HG03175 (cell line): ENCODE results near the gene VEGFC.

ENCODE experiments used
- ATAC-seq: cut with Tn5 transposase; IDR thresholded peaks from one replicate; pipeline ENCODE4 v1.9.1; 2021; ENCODE audit warnings: mild to moderate bottlenecking, moderate library complexity; ENCODE audit not compliant: unreplicated experiment

Gene VEGFC

DNA sequence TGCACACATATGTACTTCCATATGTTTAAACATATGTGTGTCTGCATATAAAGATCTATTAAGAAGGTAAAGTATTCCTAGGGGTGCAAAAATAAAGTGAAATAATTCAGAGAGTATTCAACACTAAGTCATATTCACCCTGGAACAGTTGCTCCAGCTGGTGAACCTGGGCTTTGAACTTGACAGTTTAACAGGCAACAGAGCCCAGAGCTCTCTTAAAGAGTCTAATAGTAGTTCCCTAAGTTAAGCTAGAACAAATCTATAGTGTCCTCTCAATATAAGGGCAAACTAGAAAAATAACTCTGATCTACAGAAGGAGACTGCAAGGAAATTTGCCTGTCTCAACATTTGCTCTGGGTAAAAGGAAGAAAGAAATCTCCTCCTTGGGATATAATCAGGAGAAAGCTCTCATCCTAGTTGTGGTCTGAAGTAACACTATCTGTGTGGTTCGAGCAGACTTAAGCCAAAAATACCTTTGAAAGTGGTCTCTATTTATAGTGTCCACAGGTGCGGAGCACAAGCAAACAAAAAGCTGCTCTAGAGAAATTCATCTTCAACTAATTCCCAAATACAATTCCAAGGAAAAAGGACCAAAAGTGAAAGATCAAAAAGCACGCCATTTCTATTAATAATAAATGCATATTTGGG, 29.9 kb downstream of the VEGFC start:
- no peak for ATAC-seq

DNA sequence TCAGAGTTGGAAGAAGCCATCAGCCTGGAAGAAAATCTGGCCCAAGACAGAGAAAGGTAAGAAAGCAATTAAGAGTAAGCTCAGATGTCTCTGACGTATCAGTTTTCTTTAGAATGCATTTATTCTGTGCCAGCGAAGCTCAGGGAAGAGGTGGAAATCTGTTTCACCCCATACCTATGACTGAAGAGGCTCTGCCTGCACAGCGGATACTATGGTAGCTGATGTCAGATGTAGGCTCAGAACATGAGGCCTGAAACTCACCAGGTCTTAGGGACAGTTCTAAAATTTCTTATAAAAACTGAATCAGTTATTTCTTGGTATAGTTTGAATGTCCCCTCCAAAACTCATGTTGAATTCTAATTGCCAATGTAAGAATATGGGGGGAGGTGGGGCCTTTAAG, 30.9 kb downstream of the VEGFC start:
- no peak for ATAC-seq

DNA sequence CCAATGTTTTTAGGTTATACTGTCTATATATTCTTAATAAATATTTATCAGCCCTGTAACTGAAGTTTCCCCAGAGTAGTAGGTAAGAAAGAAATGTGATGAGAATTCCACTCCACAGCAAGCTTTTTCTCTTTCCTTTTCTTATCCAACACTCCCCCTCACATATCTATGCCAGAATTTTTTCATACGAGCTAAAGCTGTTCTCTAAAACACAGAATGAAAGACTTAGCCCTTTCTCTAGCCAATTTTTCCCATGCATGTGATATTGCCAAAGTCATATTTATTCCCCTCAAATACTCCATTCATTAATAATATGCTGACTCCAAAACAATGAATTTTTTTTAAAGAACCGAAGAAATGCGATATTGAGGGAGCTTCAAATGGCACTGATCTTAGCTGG, 32.3 kb downstream of the VEGFC start:
- ATAC-seq: no peak

DNA sequence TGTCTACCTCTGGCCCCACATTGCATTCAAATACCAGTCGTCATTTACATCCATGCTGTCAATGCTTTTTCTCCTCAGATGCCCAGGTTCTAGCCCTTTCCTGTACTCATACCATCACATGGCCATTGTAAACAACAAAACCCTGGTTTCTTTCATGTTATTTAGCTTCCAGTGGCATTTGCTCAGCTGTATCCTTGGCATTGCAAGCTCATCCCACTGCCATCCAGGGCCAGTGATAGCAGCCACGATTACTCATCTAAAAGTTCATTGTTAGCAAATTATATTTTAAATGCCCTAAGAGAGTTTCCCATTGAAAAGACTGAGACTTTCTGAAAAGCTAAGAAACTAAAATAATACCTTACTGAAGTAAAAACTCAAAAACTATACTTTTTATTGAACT, 34.0 kb downstream of the VEGFC start:
- no peak for ATAC-seq

DNA sequence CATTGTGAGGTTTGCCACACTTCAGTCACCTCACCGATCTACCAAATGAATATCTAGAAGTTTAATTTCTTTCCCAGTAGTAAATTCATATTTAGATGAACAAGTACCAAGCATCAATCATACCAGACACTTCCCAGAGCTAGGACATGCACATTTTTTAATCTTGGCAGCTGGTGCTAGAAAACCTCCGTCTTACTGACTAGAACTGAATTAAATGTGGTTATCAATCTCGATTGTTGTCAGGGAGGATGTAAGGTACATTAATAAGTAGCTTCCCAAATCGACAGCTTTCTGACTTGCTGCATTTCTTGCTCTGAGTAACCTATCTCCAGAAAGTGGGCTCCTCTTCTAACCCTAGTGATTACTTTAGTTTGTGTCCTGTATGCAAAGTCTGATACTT, 34.4 kb downstream of the VEGFC start:
- no peak for ATAC-seq

DNA sequence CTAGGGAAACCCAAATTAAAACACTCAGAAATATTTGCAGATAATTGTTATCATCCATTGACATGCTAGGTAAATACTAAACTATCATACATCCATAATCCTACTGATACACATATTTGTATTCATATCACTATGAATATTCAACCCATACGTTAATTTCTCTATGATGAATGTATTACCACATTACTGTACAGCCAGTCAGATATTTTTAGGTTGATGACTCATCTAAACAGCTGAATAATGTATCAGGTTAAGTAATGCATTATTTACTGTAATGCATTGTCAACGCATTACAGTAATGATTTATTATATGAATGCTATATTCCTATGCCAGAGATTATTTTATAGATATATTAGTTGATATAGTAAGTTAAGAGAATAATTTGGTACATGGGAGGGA, 37.1 kb downstream of the VEGFC start:
- no peak for ATAC-seq

DNA sequence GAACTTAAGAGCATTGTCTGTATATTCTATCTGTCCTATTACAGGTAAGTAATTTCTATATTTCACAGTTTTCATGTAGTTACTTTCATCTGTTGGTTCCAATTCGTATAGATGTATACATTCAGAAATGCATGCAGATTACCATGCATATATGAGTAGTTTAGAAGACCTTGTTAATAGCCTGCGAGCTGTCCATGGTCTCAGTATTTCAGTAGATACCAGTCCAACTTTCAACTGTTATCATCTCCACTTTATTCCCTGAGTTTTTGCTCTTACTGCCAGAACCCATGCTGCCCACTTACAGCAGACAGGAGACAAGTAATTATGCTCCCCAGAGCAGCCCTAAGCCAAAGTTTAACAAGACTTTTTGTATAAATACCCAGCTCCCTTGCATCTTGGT, 37.7 kb downstream of the VEGFC start:
- no peak for ATAC-seq

DNA sequence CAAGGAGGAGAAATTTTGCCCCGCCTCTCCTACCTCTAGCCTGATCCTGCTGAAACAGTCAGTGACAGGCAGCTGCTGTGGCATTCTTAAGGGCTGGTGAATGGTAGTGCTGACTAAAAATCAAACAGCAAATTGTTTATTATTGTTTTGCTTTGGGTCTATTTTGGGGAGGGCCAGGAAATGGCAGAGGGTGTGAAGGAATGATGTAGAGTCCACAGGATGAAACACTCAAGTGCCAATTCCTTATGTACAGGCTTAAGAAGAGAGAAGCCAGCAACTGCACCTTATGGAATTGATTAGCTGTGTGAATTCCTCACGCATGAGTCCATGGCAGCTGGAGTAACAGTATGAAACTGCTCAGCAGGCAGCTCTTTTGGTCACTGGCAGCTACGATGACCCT, 39.7 kb downstream of the VEGFC start:
- no peak for ATAC-seq

DNA sequence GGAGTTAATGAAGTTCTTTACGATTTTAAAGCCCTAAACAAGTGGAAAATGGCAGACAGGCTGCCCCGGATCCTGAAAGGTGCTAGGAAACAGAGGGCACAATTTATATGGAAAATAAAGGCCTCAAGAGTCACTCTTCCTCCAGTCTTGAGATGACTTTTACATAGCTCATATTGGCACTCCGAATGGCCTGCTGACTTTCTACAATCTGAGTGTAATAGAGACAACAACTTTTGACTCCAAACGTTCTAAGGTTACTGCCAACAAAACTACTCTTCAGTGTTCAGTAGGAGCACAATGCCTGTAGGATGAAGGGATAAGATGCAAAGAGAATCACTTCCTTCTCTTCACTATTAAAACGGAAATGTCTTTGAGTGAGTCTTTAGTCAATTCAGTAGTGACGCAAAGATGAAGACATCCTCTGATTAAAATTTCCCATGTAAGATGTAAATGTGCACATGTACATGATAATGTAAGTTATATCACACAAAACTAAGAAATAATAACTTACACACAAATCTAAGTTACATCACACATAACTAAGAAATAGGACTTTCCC, 40.5 kb downstream of the VEGFC start:
- no peak for ATAC-seq

DNA sequence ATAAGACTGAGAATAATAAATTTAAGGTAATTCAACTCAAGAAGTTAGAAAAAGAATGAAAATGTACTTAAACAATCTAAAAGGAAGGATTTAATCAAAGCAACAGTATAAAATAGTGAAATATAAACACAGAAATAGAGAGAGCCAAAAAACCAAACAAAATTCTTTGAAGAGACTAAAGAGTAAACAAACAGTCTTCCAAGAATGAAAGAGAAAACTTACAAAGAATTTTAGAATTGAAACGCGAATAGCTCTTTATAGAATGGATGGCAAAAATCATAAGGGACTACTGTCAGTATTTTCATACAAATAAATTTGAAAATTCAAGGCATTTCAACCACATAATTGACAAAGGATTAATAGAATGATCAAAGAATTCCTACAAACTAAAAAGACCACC, 41.7 kb downstream of the VEGFC start:
- no peak for ATAC-seq

DNA sequence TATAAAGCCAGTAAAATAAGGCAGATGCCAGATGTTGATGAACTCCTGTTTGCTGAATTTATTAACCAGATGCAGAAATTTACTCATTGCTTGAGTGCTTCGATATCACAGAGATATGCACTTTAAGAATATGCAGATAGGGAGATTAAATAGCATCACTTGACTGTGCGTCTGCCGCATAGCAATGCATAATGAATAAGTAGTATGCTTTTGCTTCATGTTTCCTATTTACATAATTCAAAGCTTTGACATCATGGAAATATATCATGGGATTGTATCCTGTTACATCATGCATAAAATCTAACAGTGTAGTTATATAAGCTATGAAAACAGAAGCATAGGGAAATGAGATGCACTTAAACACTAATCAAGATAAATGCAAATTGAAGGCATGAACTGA, 45.9 kb downstream of the VEGFC start:
- ATAC-seq: no peak

DNA sequence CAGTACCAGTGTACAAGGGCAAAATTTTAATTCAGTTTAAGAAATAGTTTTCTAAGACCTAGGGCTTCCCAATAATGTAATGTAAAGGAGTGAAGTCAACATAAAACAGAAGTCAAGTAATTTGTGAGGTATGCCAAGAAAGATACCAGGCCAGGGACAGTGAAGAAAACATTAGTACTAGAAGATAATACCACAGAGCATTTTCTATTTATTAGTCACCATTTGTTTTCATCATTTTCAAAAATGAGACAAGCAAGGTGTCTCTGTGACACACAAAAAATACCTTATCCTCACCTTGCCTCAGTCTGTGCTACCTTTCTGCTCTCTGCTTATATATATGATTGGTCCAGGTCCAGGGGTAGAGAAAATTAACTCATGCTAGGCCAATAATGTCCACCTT, 46.8 kb downstream of the VEGFC start:
- no peak for ATAC-seq

DNA sequence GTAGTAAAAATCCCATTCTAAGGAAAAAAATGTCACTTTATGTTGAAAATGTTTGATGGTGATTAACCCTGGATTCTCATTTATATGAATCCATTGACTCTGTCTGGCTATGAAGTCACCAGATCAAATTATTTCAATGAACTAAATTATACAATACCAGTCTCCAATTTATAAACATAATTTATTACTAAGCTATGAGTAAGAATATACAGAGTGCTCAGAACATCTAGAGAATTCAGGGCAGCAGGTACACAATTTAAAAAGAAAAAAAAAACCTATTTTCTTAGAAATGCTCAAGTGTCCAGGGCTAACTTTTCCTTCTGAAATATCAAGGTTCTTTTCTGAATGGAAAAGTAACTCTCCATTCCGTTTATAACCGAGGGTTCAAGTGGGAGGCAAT, 48.6 kb downstream of the VEGFC start:
- no peak for ATAC-seq

DNA sequence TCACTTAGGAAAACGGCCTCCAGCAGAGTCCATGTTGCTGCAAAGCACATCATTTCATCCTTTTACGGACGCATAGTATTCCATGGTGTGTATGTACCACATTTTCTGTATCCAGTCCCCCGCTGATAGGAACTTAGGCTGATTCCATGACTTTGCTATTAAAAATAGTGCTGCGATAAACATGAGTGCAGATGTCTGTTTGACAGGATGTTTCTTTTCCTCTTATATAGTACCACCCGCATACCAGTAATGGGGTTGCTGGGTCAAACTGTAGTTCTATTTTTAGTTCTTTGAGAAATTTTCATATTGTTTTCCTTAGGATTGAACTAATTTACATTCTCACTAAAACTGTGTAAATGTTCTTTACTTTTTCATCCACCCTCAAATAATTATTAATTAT, 50.5 kb downstream of the VEGFC start:
- ATAC-seq: no peak

DNA sequence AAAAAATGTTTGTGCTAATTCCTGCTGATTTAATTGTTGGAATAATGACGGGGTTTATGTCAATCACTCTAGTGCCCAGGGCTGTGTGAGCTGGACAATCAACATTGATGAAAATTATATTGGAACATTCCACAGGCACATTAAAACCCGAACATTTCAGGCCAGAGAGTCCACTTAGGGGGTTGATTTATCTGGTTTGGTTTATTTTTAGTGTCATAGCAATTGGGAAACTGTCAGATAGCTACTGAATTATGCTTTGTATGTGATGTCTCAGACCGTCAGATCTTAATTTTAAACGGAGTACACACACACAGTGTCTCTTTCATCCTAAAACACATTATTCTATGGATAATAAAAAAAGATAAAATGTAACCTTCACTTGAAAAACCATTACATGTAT, 51.5 kb downstream of the VEGFC start:
- no peak for ATAC-seq

DNA sequence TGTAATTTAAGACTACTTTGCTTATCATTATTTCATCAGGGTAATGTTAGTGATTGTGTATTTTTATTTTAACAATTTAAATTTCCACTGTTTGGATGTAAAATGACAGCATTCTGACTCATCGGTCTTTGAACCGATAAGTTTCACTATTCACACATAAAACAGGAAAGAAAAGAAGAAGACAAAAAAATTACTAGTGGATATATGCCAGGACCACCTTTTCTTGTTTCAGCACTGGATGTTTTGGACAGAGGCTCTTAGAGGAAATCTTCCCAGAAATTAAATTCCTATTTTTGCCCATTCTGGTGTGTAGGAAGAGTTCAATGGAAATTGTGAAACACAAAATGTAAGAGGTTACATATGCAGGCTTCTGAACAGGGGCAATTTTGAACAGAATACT, 57.4 kb downstream of the VEGFC start:
- ATAC-seq: no peak

DNA sequence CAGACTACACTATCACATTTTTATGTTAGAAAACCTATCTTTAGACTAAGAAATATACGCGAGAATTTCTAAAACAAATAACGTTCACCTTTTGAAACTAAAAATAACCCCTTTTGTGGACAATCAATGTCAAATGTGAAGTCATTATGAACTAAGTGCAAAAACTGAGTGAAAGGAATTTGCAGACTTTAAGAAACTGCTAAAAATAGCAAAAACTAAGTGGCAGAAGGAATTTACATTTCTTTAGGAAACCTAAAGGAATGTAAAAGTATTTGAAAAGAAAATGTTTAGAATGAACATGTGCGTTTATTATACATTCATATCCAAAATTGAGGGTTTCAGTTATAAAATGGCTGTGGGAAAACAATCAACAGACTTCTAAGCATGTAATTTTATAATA, 58.3 kb downstream of the VEGFC start:
- no peak for ATAC-seq

DNA sequence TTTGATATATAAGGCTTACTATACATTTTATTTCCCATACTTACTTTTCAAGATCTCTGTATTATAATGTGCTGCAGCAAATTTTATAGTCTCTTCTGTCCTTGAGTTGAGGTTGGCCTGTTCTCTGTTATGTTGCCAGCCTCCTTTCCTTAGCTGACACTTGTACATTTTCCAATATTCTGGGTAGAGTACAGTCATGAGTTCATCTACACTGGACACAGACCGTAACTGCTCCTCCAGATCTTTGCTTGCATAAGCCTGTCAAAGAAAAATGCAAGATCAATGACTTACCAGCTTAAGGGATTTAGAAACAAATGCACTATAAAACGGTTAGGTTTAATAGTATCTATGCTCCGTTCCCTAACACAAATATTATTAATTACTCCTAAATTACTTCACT, 63.2 kb downstream of the VEGFC start:
- no peak for ATAC-seq

DNA sequence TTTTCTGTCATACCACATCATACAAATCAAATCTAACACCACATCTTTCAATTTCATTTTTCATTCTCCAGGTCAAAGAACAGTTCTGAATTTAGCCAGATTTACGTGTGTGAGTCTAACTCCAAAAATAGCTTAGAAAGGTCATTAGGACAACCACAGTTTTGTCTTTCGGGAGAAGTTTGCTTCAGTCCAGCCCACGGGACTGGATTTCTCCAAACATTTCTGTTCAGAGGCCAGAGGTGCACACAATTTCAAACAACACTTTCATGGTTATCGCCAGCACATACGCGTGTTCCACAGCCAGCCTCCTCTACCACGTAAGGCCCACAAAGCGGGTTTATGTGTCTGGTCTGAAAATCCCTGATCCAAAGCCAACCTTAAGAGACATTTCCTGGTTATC, 65.9 kb downstream of the VEGFC start:
- no peak for ATAC-seq

DNA sequence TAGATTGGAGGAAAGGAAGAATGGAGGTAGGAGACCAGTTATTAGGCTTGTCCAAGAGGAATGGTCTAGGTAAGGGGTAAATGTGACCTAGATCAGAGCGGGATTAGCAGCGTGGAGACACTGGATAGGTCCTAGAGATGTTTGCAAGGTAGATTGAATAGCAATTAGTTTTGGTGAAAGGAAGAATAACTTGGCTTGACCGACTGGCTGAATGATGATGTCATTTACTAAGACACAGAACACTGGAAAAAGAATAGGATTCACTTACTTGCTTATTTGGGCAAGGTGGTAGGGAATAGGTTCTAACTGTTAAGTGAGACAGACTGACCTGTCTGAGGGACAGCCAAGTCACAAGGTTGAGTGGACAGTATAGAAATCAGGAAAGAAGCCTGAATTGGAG, 71.3 kb downstream of the VEGFC start:
- no peak for ATAC-seq

DNA sequence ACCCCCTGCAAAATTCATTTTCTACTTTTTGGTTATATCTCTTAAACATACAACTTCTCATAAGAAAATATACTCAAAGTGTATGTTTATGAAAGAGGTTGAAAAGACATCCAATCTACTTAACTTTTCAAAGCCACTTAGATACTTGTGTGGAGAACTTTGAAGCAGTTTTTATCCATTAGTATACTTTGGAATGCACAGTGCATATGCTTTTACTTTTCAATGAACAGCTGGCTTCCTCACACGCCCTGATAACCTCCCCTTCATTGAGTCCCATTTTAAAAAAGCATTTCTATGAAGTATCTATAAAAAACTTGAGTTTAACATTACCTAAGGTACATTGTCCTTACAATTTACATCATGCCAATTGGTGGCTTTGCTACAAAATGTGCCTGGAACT, 73.8 kb downstream of the VEGFC start:
- ATAC-seq: no peak

DNA sequence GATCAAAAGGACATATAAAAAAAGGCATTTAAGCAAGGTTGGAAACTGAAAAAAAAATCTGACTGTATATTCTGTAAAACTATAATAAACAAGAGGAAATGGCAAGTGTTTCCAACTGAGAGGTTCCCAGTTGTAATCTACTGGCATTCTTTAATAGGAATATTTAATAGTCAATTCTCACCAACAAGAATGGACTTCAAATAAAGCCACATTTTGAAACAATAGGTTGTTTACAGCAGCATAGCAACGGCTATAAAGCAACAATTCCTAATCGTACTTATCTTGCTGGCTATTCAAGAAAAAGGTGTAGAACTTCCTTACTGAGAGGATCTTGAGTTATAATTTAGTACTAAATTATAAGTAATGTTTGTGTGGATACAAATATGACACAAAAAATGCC, 75.5 kb downstream of the VEGFC start:
- no peak for ATAC-seq

DNA sequence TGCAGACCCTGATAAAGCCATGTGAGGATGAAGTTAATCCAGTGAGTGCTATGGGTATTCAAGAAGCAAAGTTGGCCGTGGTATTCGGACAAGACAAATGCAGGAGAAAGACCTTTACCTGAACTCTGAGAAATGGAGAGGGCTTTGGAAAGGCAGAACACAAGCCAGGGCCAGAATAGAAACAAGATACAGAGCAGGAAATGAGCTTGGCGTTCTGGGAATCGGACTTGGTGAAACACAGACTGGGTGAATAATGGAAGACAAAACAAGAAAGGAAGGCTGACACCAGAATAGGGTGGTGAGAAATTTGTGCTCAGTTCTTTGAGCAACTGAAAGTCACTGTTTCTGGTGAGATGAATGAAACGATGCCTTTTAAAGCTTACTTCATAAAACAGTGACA, 83.3 kb downstream of the VEGFC start:
- no peak for ATAC-seq
